IMR-90 (cell line): Measurements from ENCODE around the gene HEATR1. TPM values are rescaled to one million over a fixed set of nuclear protein-coding genes. Genes with fewer than 3 reads are reported as not detected.

Source experiments
- ATAC-seq: fragments of 200-7000 bp; cut with Tn5 transposase; 2 replicates; pipeline ENCODE4 v1.9.1; 2020; ENCODE audit warnings: low read depth, mild to moderate bottlenecking, moderate library complexity
- BruUV-seq: library from RNA; stranded (reverse); fragments of 400-500 nt; replicated peaks from 2 replicates; lab custom pipeline; 2021; lab: Mats Ljungman, UMichigan
- CTCF ChIA-PET: fragments of 300-600 bp; formaldehyde crosslinking; extraction: SDS; loops from one replicate; lab custom pipeline; 2021; ENCODE audit warnings: antibody characterized with exemption; lab: Yijun Ruan, JAX
- POLR2A ChIA-PET: fragments of 300-600 bp; sonication (Branson Sonifier 250); formaldehyde crosslinking; loops from one replicate; lab custom pipeline; 2022; ENCODE audit warnings: antibody characterized with exemption; ENCODE audit not compliant: unreplicated experiment; lab: Charles Lee
- DNase-seq: peaks from one replicate; pipeline ENCODE4 v3.0.0; 2013
- H2AFZ ChIP-seq: replicated peaks from 2 replicates; pipeline ENCODE3; 2013; ENCODE audit warnings: low read length, mild to moderate bottlenecking; ENCODE audit not compliant: poor library complexity
- H2AK5ac ChIP-seq: 2 replicates; pipeline ENCODE4 v1.6.1; 2013; ENCODE audit warnings: low read depth, low read length, inconsistent platforms
- H2AK9ac ChIP-seq: replicated peaks from 2 replicates; pipeline ENCODE3; 2013; ENCODE audit warnings: mild to moderate bottlenecking, low read depth, low read length, moderate library complexity; ENCODE audit not compliant: poor library complexity
- H2BK120ac ChIP-seq: 2 replicates; pipeline ENCODE4 v1.6.1; 2013; ENCODE audit warnings: low read depth, low read length, inconsistent platforms
- H2BK15ac ChIP-seq: 3 replicates; pipeline ENCODE4 v1.6.1; 2013; ENCODE audit warnings: low read depth, low read length, inconsistent platforms
- H2BK20ac ChIP-seq: 2 replicates; pipeline ENCODE4 v1.6.1; 2013; ENCODE audit warnings: low read depth, mild to moderate bottlenecking, inconsistent platforms, low read length, moderate library complexity
- H2BK5ac ChIP-seq: 2 replicates; pipeline ENCODE4 v1.6.1; 2013; ENCODE audit warnings: mild to moderate bottlenecking, low read depth, low read length, inconsistent platforms; ENCODE audit not compliant: poor library complexity, severe bottlenecking
- H3K14ac ChIP-seq: replicated peaks from 2 replicates; pipeline ENCODE4 v1.6.1; 2013; ENCODE audit warnings: low read depth, low read length, inconsistent platforms
- H3K18ac ChIP-seq: 2 replicates; pipeline ENCODE4 v1.6.1; 2013; ENCODE audit warnings: low read depth, low read length, control low read depth
- H3K23ac ChIP-seq: 2 replicates; pipeline ENCODE4 v1.6.1; 2013; ENCODE audit warnings: low read depth, low read length, inconsistent platforms
- H3K27ac ChIP-seq: 2 replicates; pipeline ENCODE4 v1.5.1; 2013; ENCODE audit warnings: mild to moderate bottlenecking, control low read depth, low read length; ENCODE audit not compliant: insufficient read depth
- H3K27me3 ChIP-seq: 2 replicates; pipeline ENCODE4 v1.6.1; 2013; ENCODE audit warnings: low read length; ENCODE audit not compliant: control insufficient read depth, insufficient read depth
- H3K36me3 ChIP-seq: 2 replicates; pipeline ENCODE4 v1.6.1; 2013; ENCODE audit warnings: low read length, mixed read lengths; ENCODE audit not compliant: control insufficient read depth, insufficient read depth
- H3K4ac ChIP-seq: 2 replicates; pipeline ENCODE4 v1.6.1; 2013; ENCODE audit warnings: low read depth, low read length, inconsistent platforms
- H3K4me1 ChIP-seq: 2 replicates; pipeline ENCODE4 v1.6.1; 2013; ENCODE audit warnings: low read length, mixed read lengths; ENCODE audit not compliant: control insufficient read depth, insufficient read depth
- H3K4me2 ChIP-seq: 2 replicates; pipeline ENCODE4 v1.6.1; 2013; ENCODE audit warnings: low read depth, mild to moderate bottlenecking, control low read depth, low read length, moderate library complexity
- H3K4me3 ChIP-seq: 2 replicates; pipeline ENCODE4 v1.5.1; 2013; ENCODE audit warnings: low read depth, mild to moderate bottlenecking, control low read depth, low read length, moderate library complexity; ENCODE audit not compliant: insufficient read depth
- H3K56ac ChIP-seq: 2 replicates; pipeline ENCODE4 v1.6.1; 2013; ENCODE audit warnings: low read length, inconsistent platforms; ENCODE audit not compliant: insufficient read depth; ENCODE audit errors: extremely low read depth
- H3K79me1 ChIP-seq, 2 experiments: 2 replicates each; pipeline ENCODE4 v1.6.1; 2013; ENCODE audit warnings: low read length in 2 of 2, inconsistent platforms in 1 of 2, low read depth in 1 of 2
- H3K9ac ChIP-seq: 2 replicates; pipeline ENCODE4 v1.6.1; 2013; ENCODE audit warnings: low read depth, low read length, control low read depth
- H3K9me1 ChIP-seq: 2 replicates; pipeline ENCODE4 v1.6.1; 2013; ENCODE audit warnings: low read length, inconsistent platforms; ENCODE audit not compliant: insufficient read depth
- H3K9me3 ChIP-seq: 2 replicates; pipeline ENCODE4 v1.6.1; 2013; ENCODE audit warnings: low read length; ENCODE audit not compliant: control insufficient read depth, insufficient read depth
- H4K20me1 ChIP-seq: 2 replicates; pipeline ENCODE4 v1.6.1; 2013; ENCODE audit warnings: low read length, inconsistent platforms; ENCODE audit not compliant: insufficient read depth
- H4K5ac ChIP-seq: 2 replicates; pipeline ENCODE4 v1.6.1; 2013; ENCODE audit warnings: mild to moderate bottlenecking, low read depth, low read length, control low read depth
- H4K8ac ChIP-seq, 2 experiments: 2 replicates each; pipeline ENCODE4 v1.6.1; 2013; ENCODE audit warnings: low read depth in 2 of 2, low read length in 2 of 2, control low read depth in 1 of 2, inconsistent platforms in 1 of 2
- H4K91ac ChIP-seq: 2 replicates; pipeline ENCODE4 v1.6.1; 2013; ENCODE audit warnings: low read depth, low read length, inconsistent platforms; ENCODE audit not compliant: insufficient read depth
- CEBPB ChIP-seq: IDR thresholded peaks from 2 replicates; pipeline ENCODE4 v1.6.1; 2012; ENCODE audit warnings: low read depth, low read length, improper control_type of control experiment
- ELK1 ChIP-seq: fragments of 150-350 bp; IDR thresholded peaks from 2 replicates; pipeline ENCODE4 v1.6.1; 2016; ENCODE audit warnings: low read depth, mild to moderate bottlenecking, low read length, moderate library complexity, borderline replicate concordance
- MXI1 ChIP-seq: IDR thresholded peaks from 2 replicates; pipeline ENCODE4 v1.6.1; 2012; ENCODE audit warnings: low read depth, mild to moderate bottlenecking, low read length, moderate library complexity, borderline replicate concordance
- WGBS, 2 experiments: methylation state at CpG; one replicate each; pipeline versions ENCODE4 v1.1.5 to v1.1.7; 2013; ENCODE audit warnings: missing lambda C conversion rate in 2 of 2; ENCODE audit not compliant: insufficient read length in 1 of 2; ENCODE audit errors: extremely low coverage in 2 of 2; 5-methylcytosine and 5-hydroxymethylcytosine counted together
- dilution Hi-C: fragments of 300-500 bp; cut with HindIII; formaldehyde crosslinking; loops from one replicate; pipeline ENCODE4 v1.14.3; 2018; ENCODE audit warnings: low sequenced_read_pairs; ENCODE audit not compliant: unreplicated experiment
- in situ Hi-C: fragments of 300-500 bp; cut with MboI; formaldehyde crosslinking; loops from 3 replicates; pipeline ENCODE4 v1.14.3; 2019; ENCODE audit warnings: low sequenced_read_pairs, inconsistent platforms, mixed read lengths
- intact Hi-C: fragments of 100-400 bp; cut with micrococcal nuclease; formaldehyde crosslinking; loops from 2 replicates; pipeline ENCODE4 v1.10.0; 2022
- polyA plus RNA-seq, 3 experiments: library from polyadenylated mRNA; depleted of rRNA; stranded (reverse); fragments of >200 nt; gene quantifications; 2 replicates each; pipeline ENCODE4 v1.2.3, GENCODE V29; 2012; ENCODE audit warnings: low replicate concordance in 1 of 3
- total RNA-seq: library from RNA; depleted of rRNA; stranded (reverse); fragments of >200 nt; gene quantifications from 2 replicates; pipeline ENCODE4 v1.2.3, GENCODE V29; 2012

Gene HEATR1
- total and polyA plus RNA-seq, 2 of the 4 experiments (the other 2 are of a cell fraction), result 8.5 to 53.8 TPM

DNA sequence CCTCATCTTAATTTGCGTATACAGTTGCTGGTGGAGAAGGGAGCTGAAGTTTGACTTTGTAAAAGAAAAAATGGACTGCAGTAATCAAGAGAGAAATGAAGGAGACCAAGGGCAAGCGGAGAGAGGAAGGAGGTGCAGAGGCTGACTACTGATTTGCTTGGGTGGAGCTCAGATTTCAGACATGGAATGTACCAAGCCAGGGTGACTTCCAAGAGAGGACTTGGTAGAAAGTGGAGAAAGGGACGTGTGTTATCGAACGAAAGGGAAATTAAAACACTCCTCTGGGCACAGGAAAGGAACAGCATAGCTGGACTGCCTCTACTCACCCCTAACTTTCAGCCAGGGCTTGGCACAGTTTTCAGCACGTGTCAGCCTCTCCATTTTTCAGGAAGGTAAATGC is 15.1 kb upstream of the HEATR1 start:
- no peak overlapping the region for H2AK5ac ChIP-seq
- H3K9me1 ChIP-seq, result no peaks in the 10 kb centered on the region
- in situ Hi-C loops (loop anchor here (25.0 kb wide), 2 partner anchors 768 to 943 kb away; no protein-coding TSS in a partner anchor), intact Hi-C loops (loop anchor here (10.0 kb wide), 1 partner anchor 135 kb away; no protein-coding TSS in a partner anchor), dilution Hi-C loops (no loop called here)
- no peak overlapping the region for H3K4ac ChIP-seq
- TF ChIP-seq MXI1 (no peak), ELK1 (no peak), CEBPB (no peak)
- no peaks in the 10 kb centered on the region for H3K79me1 ChIP-seq
- ChIA-PET CTCF (interaction anchor here (0.8 kb wide), 1 partner anchor 10 kb away, joined by 3 read pairs; no protein-coding TSS in a partner anchor), POLR2A (interaction anchor here (0.6 kb wide), 1 partner anchor 363 kb away, joined by 3 read pairs; no protein-coding TSS in a partner anchor)
- no peak overlapping the region for H3K14ac ChIP-seq
- no peak overlapping the region for H3K56ac ChIP-seq
- H2BK15ac ChIP-seq, result no peak overlapping the region
- H2BK120ac ChIP-seq, result no peak overlapping the region
- H3K9me3 ChIP-seq, result no peaks in the 10 kb centered on the region
- ATAC-seq, result no peak
- H4K20me1 ChIP-seq, result no peaks in the 10 kb centered on the region
- H3K4me1 ChIP-seq, result no peaks in the 10 kb centered on the region
- H2AK9ac ChIP-seq, result no peak overlapping the region
- no peak for DNase-seq
- H3K27ac ChIP-seq, result no peak overlapping the region
- 67% methylated on average over 1 of the region's 6 CpGs; no CpG with 5 or more reads in 1 of the 2 experiments for WGBS, 2 experiments
- no peak overlapping the region for H4K8ac ChIP-seq
- H2AFZ ChIP-seq, result no peak overlapping the region
- no peak overlapping the region for H2BK20ac ChIP-seq
- BruUV-seq, result no TSS peak
- H3K4me2 ChIP-seq, result no peak overlapping the region
- H4K91ac ChIP-seq, result no peak overlapping the region
- H3K18ac ChIP-seq, result no peak overlapping the region
- no peaks in the 10 kb centered on the region for H3K36me3 ChIP-seq
- H3K27me3 ChIP-seq, result no peaks in the 10 kb centered on the region
- H4K5ac ChIP-seq, result no peak overlapping the region
- no peak overlapping the region for H3K23ac ChIP-seq
- H3K9ac ChIP-seq, result no peak overlapping the region
- H3K4me3 ChIP-seq, result no peak overlapping the region
- no peak overlapping the region for H2BK5ac ChIP-seq
